Omental fat pad (tissue), 4 donors: ENCODE measurements around the gene RIPK4. TPM values are rescaled to one million over a fixed set of nuclear protein-coding genes. Genes with fewer than 3 reads are reported as not detected.

Experiments used
- ATAC-seq: fragments of 150-250 bp; one replicate; pipeline ENCODE4 v1.9.1; 2016; ENCODE audit warnings: mild to moderate bottlenecking, moderate library complexity; ENCODE audit not compliant: low FRiP score
- DNase-seq: peaks from one replicate; pipeline ENCODE4 v3.0.0-alpha.2; 2019; ENCODE audit warnings: low spot score
- total RNA-seq, 4 donors: library from RNA; depleted of rRNA; stranded (reverse); fragments of >200 nt; gene quantifications; one replicate each; pipeline ENCODE4 v1.1.0, GENCODE V29; 2016
- TF ChIP-seq, protein P1 (sequence below), 3 donors: fragments of 450-650 bp; IDR thresholded peaks; one replicate each; pipeline ENCODE4 v1.5.1; 2016 to 2017; ENCODE audit warnings: antibody characterized with exemption in 3 of 3, mild to moderate bottlenecking in 3 of 3, moderate library complexity in 2 of 3

The RIPK4 gene
- total RNA-seq, 4 donors from 2014 or later, result 2.5 to 17.7 (median 4.9) TPM; not detected in 1

GRCh38 chr21:41765420-41765821 is 1.4 kb downstream of the RIPK4 start:
- DNase-seq, result no peak
- no peak for ATAC-seq
- TF ChIP-seq, protein P1, sequence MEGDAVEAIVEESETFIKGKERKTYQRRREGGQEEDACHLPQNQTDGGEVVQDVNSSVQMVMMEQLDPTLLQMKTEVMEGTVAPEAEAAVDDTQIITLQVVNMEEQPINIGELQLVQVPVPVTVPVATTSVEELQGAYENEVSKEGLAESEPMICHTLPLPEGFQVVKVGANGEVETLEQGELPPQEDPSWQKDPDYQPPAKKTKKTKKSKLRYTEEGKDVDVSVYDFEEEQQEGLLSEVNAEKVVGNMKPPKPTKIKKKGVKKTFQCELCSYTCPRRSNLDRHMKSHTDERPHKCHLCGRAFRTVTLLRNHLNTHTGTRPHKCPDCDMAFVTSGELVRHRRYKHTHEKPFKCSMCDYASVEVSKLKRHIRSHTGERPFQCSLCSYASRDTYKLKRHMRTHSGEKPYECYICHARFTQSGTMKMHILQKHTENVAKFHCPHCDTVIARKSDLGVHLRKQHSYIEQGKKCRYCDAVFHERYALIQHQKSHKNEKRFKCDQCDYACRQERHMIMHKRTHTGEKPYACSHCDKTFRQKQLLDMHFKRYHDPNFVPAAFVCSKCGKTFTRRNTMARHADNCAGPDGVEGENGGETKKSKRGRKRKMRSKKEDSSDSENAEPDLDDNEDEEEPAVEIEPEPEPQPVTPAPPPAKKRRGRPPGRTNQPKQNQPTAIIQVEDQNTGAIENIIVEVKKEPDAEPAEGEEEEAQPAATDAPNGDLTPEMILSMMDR (IDR thresholded peaks at IDR 0.05), result no peak

DNA sequence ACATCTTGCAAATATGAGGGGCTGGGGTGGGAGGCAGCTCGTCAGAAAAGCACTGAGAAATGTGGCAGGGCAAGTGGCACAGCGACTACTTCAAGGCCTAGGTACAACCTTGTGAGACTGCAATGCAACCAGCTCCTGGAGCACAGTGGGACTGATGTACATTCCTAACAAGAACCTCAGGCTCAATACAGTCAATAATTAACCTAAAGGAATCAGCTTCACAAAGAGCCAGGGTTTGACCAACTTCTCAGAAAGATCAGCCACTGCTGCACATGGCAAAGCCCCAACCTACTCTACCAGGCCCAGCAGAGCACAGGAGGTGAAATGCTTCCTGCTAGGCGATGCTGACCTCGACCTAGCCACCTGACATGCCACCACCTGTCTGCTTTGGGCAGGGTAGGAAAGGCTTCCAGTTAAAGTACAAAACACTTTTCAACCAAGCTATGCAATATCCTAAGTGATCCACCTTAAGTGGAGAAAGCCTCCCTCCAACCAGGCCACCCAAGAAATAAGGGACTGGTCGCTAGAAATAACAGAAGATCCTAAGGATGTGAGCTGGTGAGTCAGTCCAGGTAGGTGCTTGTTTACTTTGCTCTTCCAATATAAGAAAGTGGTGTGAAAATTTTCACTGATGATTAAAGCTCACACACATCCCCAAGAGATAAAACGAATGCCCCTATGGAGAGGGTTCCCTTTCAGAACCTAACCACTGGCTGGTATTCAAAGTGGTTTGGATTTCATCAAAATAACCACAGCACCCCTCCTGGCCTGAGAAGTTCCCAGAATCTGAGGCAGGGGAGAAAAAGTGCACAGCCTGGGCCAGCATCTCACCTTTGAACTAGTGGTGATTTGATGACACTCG is 2.1 kb downstream of the RIPK4 start:
- DNase-seq (no peak), ATAC-seq (no peak)
- TF ChIP-seq, protein P1 (IDR thresholded peaks at IDR 0.05), result no peak

DNA sequence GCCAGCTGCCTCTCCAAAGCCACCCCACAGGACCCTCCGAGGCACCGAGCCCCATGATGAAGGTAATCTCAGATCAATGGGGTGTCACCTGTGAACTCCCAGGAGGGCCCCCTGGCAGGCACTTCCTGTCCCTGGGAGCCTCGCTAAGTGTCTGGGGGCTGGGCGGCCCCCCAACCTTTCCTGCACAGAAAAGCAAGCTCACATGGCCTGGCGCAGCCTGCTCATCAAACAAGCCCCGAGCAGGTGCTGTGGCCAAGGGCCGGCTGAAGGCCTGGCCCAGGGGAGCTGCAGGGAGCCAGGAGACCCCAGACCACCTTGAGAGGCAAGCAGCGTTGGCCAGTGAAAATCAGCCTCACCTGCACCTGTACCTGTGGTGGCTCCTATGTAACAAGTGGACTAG is 2.9 kb downstream of the RIPK4 start:
- TF ChIP-seq, protein P1 (IDR thresholded peaks at IDR 0.05), result no peak
- ATAC-seq (no peak), DNase-seq (no peak)

DNA sequence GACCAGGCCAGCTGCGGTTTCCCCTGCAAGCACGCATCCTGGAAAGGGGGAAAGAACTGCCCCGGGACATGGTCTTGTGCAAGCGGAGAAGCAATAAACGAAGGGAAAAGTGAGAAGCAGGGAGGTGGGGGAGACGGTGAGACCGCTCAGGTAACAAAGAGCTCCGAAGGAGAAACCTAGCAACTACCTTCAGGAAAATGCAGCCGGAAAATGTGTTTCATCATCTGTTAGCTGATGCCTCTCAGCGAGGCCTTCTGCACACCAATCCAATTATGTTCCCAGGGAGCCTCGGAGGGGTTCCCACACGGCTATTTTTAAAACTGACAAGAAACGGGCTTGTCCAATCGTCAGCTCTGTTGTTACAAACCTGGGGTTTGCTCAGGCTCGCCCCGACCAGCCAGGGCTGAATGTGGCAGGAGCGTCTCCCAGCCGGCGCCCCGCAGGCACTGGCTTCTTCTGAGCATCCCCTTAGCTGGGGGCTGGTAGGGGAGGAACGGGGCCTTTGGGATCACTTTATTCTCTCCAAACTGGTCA is 3.4 kb downstream of the RIPK4 start:
- ATAC-seq (no peak), DNase-seq (no peak)
- TF ChIP-seq, protein P1 (IDR thresholded peaks at IDR 0.05), result no peak

- DNase-seq (no peak), ATAC-seq (no peak)
- TF ChIP-seq, protein P1 (IDR thresholded peaks at IDR 0.05), result no peak
These were observed 4.1 kb downstream of the RIPK4 start for GRCh38 chr21:41762753-41763152.

DNA sequence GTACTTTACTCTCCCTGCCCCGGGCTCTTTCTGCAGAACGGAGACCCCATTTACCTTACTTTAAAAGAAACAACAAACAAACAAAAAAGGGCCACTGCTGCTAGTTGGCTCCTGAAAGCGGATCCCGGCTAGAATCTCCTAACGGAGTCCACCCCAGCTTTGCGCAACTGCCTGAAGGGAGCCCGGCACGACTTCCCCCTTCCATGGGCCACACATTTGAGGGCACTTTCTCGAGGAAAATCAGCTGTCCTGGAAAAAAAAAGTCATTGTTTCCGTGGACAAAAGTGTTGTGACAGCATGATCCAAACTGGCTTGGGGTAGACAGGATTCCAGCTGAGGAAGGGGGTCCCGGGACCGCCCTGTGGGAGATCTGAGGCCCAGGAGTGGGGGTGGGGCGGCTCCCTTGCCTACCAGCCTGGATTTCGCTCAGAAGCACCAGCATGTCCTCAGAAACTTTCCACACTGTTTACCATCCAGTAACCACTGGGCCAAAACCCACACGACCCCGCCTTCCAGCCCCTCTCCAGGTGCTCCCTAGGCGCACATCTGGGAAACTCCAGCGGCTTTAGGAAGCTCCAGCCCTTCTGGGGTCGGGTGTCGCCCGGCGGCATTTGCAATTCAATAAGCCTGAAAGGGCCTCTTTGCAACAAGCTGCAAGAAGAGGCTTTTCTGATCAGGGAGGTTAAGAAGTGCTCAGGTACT is 4.8 kb downstream of the RIPK4 start:
- DNase-seq (no peak), ATAC-seq (no peak)
- TF ChIP-seq, protein P1 (IDR thresholded peaks at IDR 0.05), result no peak
